DND-41 (cell line): ENCODE measurements around the gene SLC46A2.

Experiments
- CTCF ChIP-seq: IDR thresholded peaks from 2 replicates; pipeline ENCODE4 v1.5.1; 2012; ENCODE audit warnings: borderline replicate concordance, low read length, moderate library complexity, mild to moderate bottlenecking; ENCODE audit not compliant: poor library complexity, severe bottlenecking; ENCODE audit errors: extremely low read depth
- EZH2 ChIP-seq: IDR thresholded peaks from 3 replicates; pipeline ENCODE4 v1.6.1; 2012; ENCODE audit warnings: borderline replicate concordance, low read depth, mild to moderate bottlenecking, moderate library complexity, low read length, inconsistent platforms; ENCODE audit not compliant: severe bottlenecking

- TF ChIP-seq CTCF (no peak), EZH2 (no peak)
Observed at GRCh38 chr9:112872019-112872418, 18.7 kb downstream of the SLC46A2 start.
